Adrenal gland (tissue), 5 donors: ENCODE results near the gene UBAC2.

ENCODE experiments used
- POLR2A ChIP-seq, 2 donors: fragments of 450-650 bp; IDR thresholded peaks; one replicate each; pipeline ENCODE4 v1.6.1; 2017; ENCODE audit warnings: antibody characterized with exemption in 2 of 2, mild to moderate bottlenecking in 2 of 2, moderate library complexity in 1 of 2
- TF ChIP-seq, protein P1 (sequence below), 6 experiments: fragments of 450-650 bp in 4 of 6; fragments of 200-600 bp in 2 of 6; sonication (generic) in 1 of 6; IDR thresholded peaks; 1 replicate in 5 of 6; 2 replicates in 1 of 6; pipeline versions ENCODE4 v1.5.1 to v1.8.0; 2016 to 2021; ENCODE audit warnings: antibody characterized with exemption in 6 of 6, mild to moderate bottlenecking in 2 of 6, moderate library complexity in 1 of 6
- donor health status: DM: no; HTN: no; CAD: no.

DNA sequence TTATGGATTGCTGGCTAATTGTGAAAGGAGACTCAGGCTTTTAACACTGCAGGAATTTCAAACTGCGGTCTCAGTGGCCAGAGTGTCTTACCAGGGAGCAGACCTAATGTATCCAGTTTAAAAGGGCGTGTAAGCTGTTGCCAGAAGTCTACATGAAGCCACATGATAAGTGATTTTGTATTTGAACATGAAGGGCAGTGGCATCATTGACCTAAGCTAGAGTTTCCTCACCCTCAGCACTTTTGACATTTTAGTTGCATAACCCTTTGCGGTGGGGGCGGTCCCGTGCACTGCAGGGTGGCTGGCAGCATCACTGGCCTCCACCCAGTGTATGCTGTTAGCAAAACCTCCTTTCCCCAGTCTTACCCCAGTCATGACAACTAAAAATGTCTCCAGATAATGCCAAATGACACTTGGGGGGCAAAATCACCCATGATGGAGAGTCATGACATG, 81.2 kb downstream of the UBAC2 start:
- TF ChIP-seq, protein P1, sequence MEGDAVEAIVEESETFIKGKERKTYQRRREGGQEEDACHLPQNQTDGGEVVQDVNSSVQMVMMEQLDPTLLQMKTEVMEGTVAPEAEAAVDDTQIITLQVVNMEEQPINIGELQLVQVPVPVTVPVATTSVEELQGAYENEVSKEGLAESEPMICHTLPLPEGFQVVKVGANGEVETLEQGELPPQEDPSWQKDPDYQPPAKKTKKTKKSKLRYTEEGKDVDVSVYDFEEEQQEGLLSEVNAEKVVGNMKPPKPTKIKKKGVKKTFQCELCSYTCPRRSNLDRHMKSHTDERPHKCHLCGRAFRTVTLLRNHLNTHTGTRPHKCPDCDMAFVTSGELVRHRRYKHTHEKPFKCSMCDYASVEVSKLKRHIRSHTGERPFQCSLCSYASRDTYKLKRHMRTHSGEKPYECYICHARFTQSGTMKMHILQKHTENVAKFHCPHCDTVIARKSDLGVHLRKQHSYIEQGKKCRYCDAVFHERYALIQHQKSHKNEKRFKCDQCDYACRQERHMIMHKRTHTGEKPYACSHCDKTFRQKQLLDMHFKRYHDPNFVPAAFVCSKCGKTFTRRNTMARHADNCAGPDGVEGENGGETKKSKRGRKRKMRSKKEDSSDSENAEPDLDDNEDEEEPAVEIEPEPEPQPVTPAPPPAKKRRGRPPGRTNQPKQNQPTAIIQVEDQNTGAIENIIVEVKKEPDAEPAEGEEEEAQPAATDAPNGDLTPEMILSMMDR (IDR thresholded peaks at IDR 0.05): no peak
- no peak for TF ChIP-seq POLR2A (IDR thresholded peaks at IDR 0.05)
